HCT116 (cell line): ENCODE results near the gene DLEU7. TPM values are rescaled to one million over a fixed set of nuclear protein-coding genes. Genes with fewer than 3 reads are reported as not detected.

Source experiments
- ATAC-seq: fragments of 200-7000 bp; cut with Tn5 transposase; 2 replicates; pipeline ENCODE4 v1.9.1; 2020; ENCODE audit warnings: mild to moderate bottlenecking, moderate library complexity
- BruUV-seq: library from RNA; stranded (reverse); fragments of 400-500 nt; replicated peaks from 2 replicates; lab custom pipeline; 2021; lab: Mats Ljungman, UMichigan
- CTCF ChIA-PET: fragments of 300-600 bp; sonication (Branson Sonifier 250); formaldehyde crosslinking; loops from one replicate; lab custom pipeline; 2021; ENCODE audit warnings: antibody characterized with exemption; lab: Charles Lee
- POLR2A ChIA-PET: fragments of 300-600, 350-600 bp; sonication (Branson Sonifier 250); formaldehyde crosslinking; loops from one replicate; lab custom pipeline; 2021; ENCODE audit warnings: antibody characterized with exemption; lab: Charles Lee
- RAD21 ChIA-PET, 2 experiments: fragments of 300-600 bp; sonication (Branson Sonifier 250); formaldehyde crosslinking; loops; one replicate each; lab custom pipeline; 2023; ENCODE audit warnings: low total read pairs in 2 of 2; ENCODE audit not compliant: uncharacterized antibody in 2 of 2, unreplicated experiment in 2 of 2, low non-redundant PET in 1 of 2; lab: Charles Lee
- DNase-seq: peaks from one replicate; pipeline ENCODE4 v3.0.0-alpha.2; 2010; ENCODE audit warnings: low read depth, low spot score
- H2AFZ ChIP-seq: fragments of 200-600 bp; shearing (Covaris generic), sonication (generic); 2 replicates; pipeline ENCODE4 v1.6.1; 2017; ENCODE audit warnings: low read depth, mixed run types, mixed read lengths, antibody characterized with exemption, low read length; ENCODE audit not compliant: poor library complexity, severe bottlenecking
- H3K27ac ChIP-seq: 2 replicates; pipeline ENCODE4 v1.5.1; 2012; ENCODE audit warnings: low read depth, low read length
- H3K27me3 ChIP-seq: fragments of 200-600 bp; sonication (generic); 2 replicates; pipeline ENCODE4 v1.6.1; 2016; ENCODE audit warnings: mixed run types, low read length, mixed read lengths; ENCODE audit not compliant: insufficient read depth
- H3K36me3 ChIP-seq, 2 experiments: fragments of 200-500 bp in 1 of 2; fragments of 200-600 bp in 1 of 2; sonication (Bioruptor generic) in 1 of 2; sonication (generic) in 1 of 2; 2 replicates each; pipeline versions ENCODE4 v1.5.1 to v1.6.1; 2014 to 2016; ENCODE audit warnings: low read length in 2 of 2, inconsistent platforms in 1 of 2, mixed read lengths in 1 of 2, mixed run types in 1 of 2; ENCODE audit not compliant: insufficient read depth in 2 of 2, control insufficient read depth in 1 of 2
- H3K4me1 ChIP-seq, 2 experiments: fragments of 200-600 bp in 1 of 2; sonication (generic) in 1 of 2; 2 replicates each; pipeline versions ENCODE4 v1.5.1 to v1.6.1; 2012 to 2017; ENCODE audit warnings: low read length in 2 of 2, inconsistent platforms in 1 of 2, mild to moderate bottlenecking in 1 of 2, mixed read lengths in 1 of 2, mixed run types in 1 of 2, moderate library complexity in 1 of 2; ENCODE audit not compliant: insufficient read depth in 2 of 2, control insufficient read depth in 1 of 2
- H3K4me2 ChIP-seq: fragments of 200-600 bp; sonication (generic); 2 replicates; pipeline ENCODE4 v1.6.1; 2017; ENCODE audit warnings: mixed run types, low read length, mixed read lengths
- H3K4me3 ChIP-seq, 2 experiments: fragments of 200-600 bp in 1 of 2; sonication (generic) in 1 of 2; replicated peaks in 1 of 2; 2 replicates each; pipeline ENCODE4 v1.5.1; 2011 to 2016; ENCODE audit warnings: low read length in 2 of 2, control low read depth in 1 of 2, low read depth in 1 of 2, mild to moderate bottlenecking in 1 of 2, mixed read lengths in 1 of 2, mixed run types in 1 of 2
- H3K79me2 ChIP-seq: fragments of 200-600 bp; sonication (generic); 2 replicates; pipeline ENCODE4 v1.6.1; 2017; ENCODE audit warnings: mild to moderate bottlenecking, mixed run types, low read length, moderate library complexity, mixed read lengths; ENCODE audit not compliant: insufficient read depth
- H3K9ac ChIP-seq: fragments of 200-600 bp; sonication (generic); 2 replicates; pipeline ENCODE4 v1.6.1; 2016; ENCODE audit warnings: low read length, mixed read lengths
- H3K9me2 ChIP-seq: fragments of 200-600 bp; sonication (generic), shearing (Covaris generic); 2 replicates; pipeline ENCODE4 v1.6.1; 2017; ENCODE audit warnings: mixed run types, mild to moderate bottlenecking, moderate library complexity; ENCODE audit not compliant: insufficient read depth
- H3K9me3 ChIP-seq, 2 experiments: fragments of 200-500 bp in 1 of 2; fragments of 200-600 bp in 1 of 2; sonication (Bioruptor generic) in 1 of 2; sonication (generic) in 1 of 2; 2 replicates each; pipeline ENCODE4 v1.6.1; 2014 to 2017; ENCODE audit warnings: low read length in 2 of 2, mixed read lengths in 2 of 2, inconsistent platforms in 1 of 2, low read depth in 1 of 2, mild to moderate bottlenecking in 1 of 2, mixed run types in 1 of 2, moderate library complexity in 1 of 2; ENCODE audit not compliant: control insufficient read depth in 1 of 2, insufficient read depth in 1 of 2
- H4K20me1 ChIP-seq: fragments of 200-600 bp; sonication (generic), shearing (Covaris generic); 2 replicates; pipeline ENCODE4 v1.6.1; 2017; ENCODE audit warnings: mixed run types, mild to moderate bottlenecking, moderate library complexity; ENCODE audit not compliant: insufficient read depth
- CBX3 ChIP-seq: IDR thresholded peaks from 2 replicates; pipeline ENCODE4 v1.6.1; 2012; ENCODE audit warnings: low read depth
- CEBPB ChIP-seq: IDR thresholded peaks from 2 replicates; pipeline ENCODE4 v1.6.1; 2012; ENCODE audit warnings: low read depth
- ELF1 ChIP-seq: IDR thresholded peaks from 2 replicates; pipeline ENCODE4 v1.6.1; 2012; ENCODE audit warnings: low read depth, borderline replicate concordance
- FOSL1 ChIP-seq: IDR thresholded peaks from 2 replicates; pipeline ENCODE4 v1.6.1; 2012; ENCODE audit warnings: low read depth
- JUND ChIP-seq: IDR thresholded peaks from 2 replicates; pipeline ENCODE4 v1.6.1; 2012
- POLR2A ChIP-seq: IDR thresholded peaks from 2 replicates; pipeline ENCODE4 v1.7.0; 2011; ENCODE audit warnings: borderline replicate concordance; ENCODE audit not compliant: insufficient read depth, insufficient read length; ENCODE audit errors: extremely low read depth
- SIN3A ChIP-seq: IDR thresholded peaks from 2 replicates; pipeline ENCODE4 v1.6.1; 2012; ENCODE audit warnings: low read depth
- SP1 ChIP-seq: IDR thresholded peaks from 2 replicates; pipeline ENCODE4 v1.6.1; 2012; ENCODE audit warnings: low read depth
- TCF7L2 ChIP-seq: IDR thresholded peaks from 2 replicates; pipeline ENCODE4 v1.7.0; 2011; ENCODE audit warnings: borderline replicate concordance, inconsistent platforms; ENCODE audit not compliant: insufficient read depth, insufficient read length; ENCODE audit errors: extremely low read depth
- YY1 ChIP-seq: IDR thresholded peaks from 2 replicates; pipeline ENCODE4 v1.6.1; 2011; ENCODE audit warnings: low read length, low read depth, moderate library complexity, mild to moderate bottlenecking; ENCODE audit not compliant: insufficient replicate concordance; ENCODE audit errors: extremely low read depth
- ZFX ChIP-seq: fragments of 450-650 bp; IDR thresholded peaks from 2 replicates; pipeline ENCODE4 v1.6.1; 2017
- intact Hi-C: fragments of 100-400 bp; cut with micrococcal nuclease; formaldehyde crosslinking; loops from 2 replicates; pipeline ENCODE4 v1.10.0; 2022
- total RNA-seq: library from RNA; stranded (reverse); gene quantifications from one replicate; pipeline ENCODE4 v1.2.1, GENCODE V29; 2021; ENCODE audit not compliant: unreplicated experiment
- TF ChIP-seq, protein P1 (sequence below): IDR thresholded peaks from 2 replicates; pipeline ENCODE4 v1.6.1; 2012
- TF ChIP-seq, protein P2 (sequence below): IDR thresholded peaks from 2 replicates; pipeline ENCODE4 v1.6.1; 2012

Gene DLEU7
- total RNA-seq, 1 experiment from 2014 or later: not detected

DNA sequence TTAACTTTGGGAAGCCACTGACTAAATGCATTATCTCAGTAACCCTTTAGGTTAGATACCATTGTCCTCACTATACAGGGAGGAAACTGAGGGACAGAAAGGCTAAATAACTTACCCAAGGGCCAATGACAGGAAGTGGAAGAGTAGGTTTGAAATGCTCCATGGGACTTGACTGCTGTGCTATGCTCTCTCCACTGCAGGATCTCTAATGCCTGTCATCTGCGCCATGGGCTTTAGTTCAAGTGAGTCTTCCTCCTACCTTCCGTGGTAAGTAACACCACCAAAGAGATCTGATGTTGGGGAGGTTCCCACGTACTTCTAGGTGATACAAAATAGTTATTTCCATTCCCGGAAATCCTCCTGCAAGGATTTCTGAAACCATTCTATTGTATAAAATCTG is 3.7 kb downstream of the DLEU7 start:
- Histone ChIP-seq H3K36me3 (no peaks in the 10 kb centered on the region), H3K9me2 (no peaks in the 10 kb centered on the region), H2AFZ (no peak overlapping the region), H3K79me2 (no peaks in the 10 kb centered on the region), H3K4me3 (no peak overlapping the region), H3K4me2 (no peak overlapping the region), H3K9me3 (no peaks in the 10 kb centered on the region), H4K20me1 (no peaks in the 10 kb centered on the region), H3K4me1 (no peaks in the 10 kb centered on the region), H3K9ac (no peak overlapping the region), H3K27ac (no peak overlapping the region), H3K27me3 (no peaks in the 10 kb centered on the region)
- DNase-seq (no peak), ATAC-seq (no peak)
- RAD21 ChIA-PET: no interaction called here
- intact Hi-C loops: no loop called here
- POLR2A ChIA-PET: no interaction called here
- CTCF ChIA-PET: no interaction called here
- no TSS peak for BruUV-seq
- no peak for TF ChIP-seq POLR2A
- no peak for TF ChIP-seq CBX3
- no peak for TF ChIP-seq SP1
- no peak for TF ChIP-seq SIN3A
- TF ChIP-seq, protein P1, sequence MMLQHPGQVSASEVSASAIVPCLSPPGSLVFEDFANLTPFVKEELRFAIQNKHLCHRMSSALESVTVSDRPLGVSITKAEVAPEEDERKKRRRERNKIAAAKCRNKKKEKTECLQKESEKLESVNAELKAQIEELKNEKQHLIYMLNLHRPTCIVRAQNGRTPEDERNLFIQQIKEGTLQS: no peak
- TF ChIP-seq TCF7L2: no peak
- TF ChIP-seq JUND: no peak
- TF ChIP-seq YY1: no peak
- no peak for TF ChIP-seq ELF1
- TF ChIP-seq, protein P2, sequence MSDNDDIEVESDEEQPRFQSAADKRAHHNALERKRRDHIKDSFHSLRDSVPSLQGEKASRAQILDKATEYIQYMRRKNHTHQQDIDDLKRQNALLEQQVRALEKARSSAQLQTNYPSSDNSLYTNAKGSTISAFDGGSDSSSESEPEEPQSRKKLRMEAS: no peak
- no peak for TF ChIP-seq CEBPB

DNA sequence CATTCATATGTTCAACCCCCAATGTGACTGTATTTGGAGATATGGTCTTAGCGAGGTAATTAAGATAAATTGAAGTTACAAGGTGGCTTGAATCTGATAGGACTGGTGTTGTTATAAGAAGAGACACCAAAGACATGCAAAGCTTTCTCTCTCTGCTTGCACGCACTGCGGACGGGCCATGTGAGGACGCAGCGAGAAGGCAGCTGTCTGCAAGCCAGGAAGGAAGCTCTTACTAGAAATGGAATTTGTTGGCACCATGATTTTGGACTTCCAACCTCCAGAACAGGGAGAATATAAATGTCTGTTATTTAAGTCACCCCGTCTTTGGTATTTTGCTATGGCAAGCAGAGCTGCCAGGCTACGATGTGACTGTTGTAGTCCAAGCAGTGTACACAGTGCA is 4.8 kb downstream of the DLEU7 start:
- no peaks in the 10 kb centered on the region for H3K79me2 ChIP-seq
- no peaks in the 10 kb centered on the region for H4K20me1 ChIP-seq
- H3K9me2 ChIP-seq: no peaks in the 10 kb centered on the region
- no peak overlapping the region for H3K4me2 ChIP-seq
- CTCF ChIA-PET: no interaction called here
- no peaks in the 10 kb centered on the region for H3K4me1 ChIP-seq
- no peak for DNase-seq
- TF ChIP-seq ZFX (no peak), FOSL1 (no peak)
- TF ChIP-seq, all 23 proteins: peak for 0
- ATAC-seq: no peak
- H3K9ac ChIP-seq: no peak overlapping the region
- ChIA-PET POLR2A (no interaction called here), RAD21 (no interaction called here)
- H3K4me3 ChIP-seq: no peak overlapping the region
- no peaks in the 10 kb centered on the region for H3K36me3 ChIP-seq
- no peak overlapping the region for H2AFZ ChIP-seq
- intact Hi-C loops: no loop called here
- no peak overlapping the region for H3K27ac ChIP-seq
- H3K9me3 ChIP-seq: no peaks in the 10 kb centered on the region
- no TSS peak for BruUV-seq
- H3K27me3 ChIP-seq: no peaks in the 10 kb centered on the region
